H9 (cell line): ENCODE results near the gene FNDC3A. TPM values are rescaled to one million over a fixed set of nuclear protein-coding genes. Genes with fewer than 3 reads are reported as not detected.

Source experiments
- DNase-seq: peaks from one replicate; pipeline ENCODE4 v3.0.0-alpha.2; 2017
- H2AFZ ChIP-seq: one replicate; pipeline ENCODE4 v1.6.1; 2013; ENCODE audit warnings: mild to moderate bottlenecking, low read length, control low read depth, moderate library complexity
- H2AK5ac ChIP-seq: 2 replicates; pipeline ENCODE4 v1.6.1; 2013; ENCODE audit warnings: low read length, control low read depth, mixed read lengths; ENCODE audit not compliant: insufficient read length
- H2BK120ac ChIP-seq: one replicate; pipeline ENCODE4 v1.6.1; 2013; ENCODE audit warnings: low read depth, mild to moderate bottlenecking, low read length, control low read depth, inconsistent platforms; ENCODE audit not compliant: poor library complexity, severe bottlenecking
- H2BK12ac ChIP-seq: 2 replicates; pipeline ENCODE4 v1.6.1; 2013; ENCODE audit warnings: low read length, control low read depth, mixed read lengths, low read depth; ENCODE audit not compliant: insufficient read length
- H2BK15ac ChIP-seq: 2 replicates; pipeline ENCODE4 v1.6.1; 2013; ENCODE audit warnings: low read depth, low read length, control low read depth
- H2BK20ac ChIP-seq: one replicate; pipeline ENCODE4 v1.6.1; 2013; ENCODE audit warnings: low read depth, mild to moderate bottlenecking, low read length, control low read depth, inconsistent platforms; ENCODE audit not compliant: poor library complexity, severe bottlenecking
- H2BK5ac ChIP-seq: 2 replicates; pipeline ENCODE4 v1.6.1; 2013; ENCODE audit warnings: low read length, control low read depth, mixed read lengths; ENCODE audit not compliant: insufficient read length
- H3K14ac ChIP-seq: 2 replicates; pipeline ENCODE4 v1.6.1; 2013; ENCODE audit warnings: low read length, control low read depth; ENCODE audit not compliant: insufficient read depth
- H3K18ac ChIP-seq: 2 replicates; pipeline ENCODE4 v1.6.1; 2013; ENCODE audit warnings: low read depth, mild to moderate bottlenecking, mixed read lengths, low read length, control low read depth; ENCODE audit not compliant: insufficient read length
- H3K23ac ChIP-seq: 2 replicates; pipeline ENCODE4 v1.6.1; 2013; ENCODE audit warnings: low read length, control low read depth, mixed read lengths, low read depth; ENCODE audit not compliant: insufficient read length
- H3K23me2 ChIP-seq: 2 replicates; pipeline ENCODE4 v1.6.1; 2013; ENCODE audit warnings: low read depth, mild to moderate bottlenecking, mixed read lengths, low read length, control low read depth; ENCODE audit not compliant: insufficient read length, poor library complexity, severe bottlenecking
- H3K27ac ChIP-seq: 2 replicates; pipeline ENCODE4 v1.5.1; 2013; ENCODE audit warnings: low read length, control low read depth, mixed read lengths, low read depth; ENCODE audit not compliant: insufficient read length
- H3K27me3 ChIP-seq: 2 replicates; pipeline ENCODE4 v1.6.1; 2013; ENCODE audit warnings: low read length, control low read depth, inconsistent platforms; ENCODE audit not compliant: insufficient read depth
- H3K4ac ChIP-seq: 2 replicates; pipeline ENCODE4 v1.6.1; 2013; ENCODE audit warnings: low read depth, mild to moderate bottlenecking, control low read depth, inconsistent platforms, low read length, moderate library complexity
- H3K4me1 ChIP-seq: 2 replicates; pipeline ENCODE4 v1.6.1; 2013; ENCODE audit warnings: low read length, control low read depth, inconsistent platforms; ENCODE audit not compliant: insufficient read depth
- H3K4me2 ChIP-seq: 2 replicates; pipeline ENCODE4 v1.6.1; 2013; ENCODE audit warnings: low read length, control low read depth, mixed read lengths; ENCODE audit not compliant: insufficient read length, insufficient read depth
- H3K56ac ChIP-seq: 2 replicates; pipeline ENCODE4 v1.6.1; 2013; ENCODE audit warnings: low read depth, mild to moderate bottlenecking, mixed read lengths, low read length, control low read depth; ENCODE audit not compliant: insufficient read length
- H3K79me1 ChIP-seq: 2 replicates; pipeline ENCODE4 v1.6.1; 2013; ENCODE audit warnings: low read depth, mild to moderate bottlenecking, moderate library complexity, low read length, control low read depth, inconsistent platforms; ENCODE audit not compliant: insufficient read depth, poor library complexity, severe bottlenecking
- H3K79me2 ChIP-seq: 2 replicates; pipeline ENCODE4 v1.6.1; 2013; ENCODE audit warnings: low read length, control low read depth, inconsistent platforms; ENCODE audit not compliant: insufficient read depth
- H3K9ac ChIP-seq: 2 replicates; pipeline ENCODE4 v1.6.1; 2013; ENCODE audit warnings: low read length, control low read depth, mixed read lengths; ENCODE audit not compliant: insufficient read length; ENCODE audit errors: extremely low read depth
- H3K9me3 ChIP-seq: one replicate; pipeline ENCODE4 v1.6.1; 2013; ENCODE audit warnings: low read depth, low read length, inconsistent platforms; ENCODE audit not compliant: control insufficient read depth
- H3T11ph ChIP-seq: one replicate; pipeline ENCODE4 v1.6.1; 2013; ENCODE audit warnings: mild to moderate bottlenecking, low read length, control low read depth, inconsistent platforms
- H4K20me1 ChIP-seq: one replicate; pipeline ENCODE4 v1.6.1; 2013; ENCODE audit not compliant: control insufficient read depth, insufficient read length, insufficient read depth
- H4K5ac ChIP-seq: 2 replicates; pipeline ENCODE4 v1.6.1; 2013; ENCODE audit warnings: low read depth, mild to moderate bottlenecking, mixed read lengths, low read length, control low read depth; ENCODE audit not compliant: insufficient read length
- H4K8ac ChIP-seq: replicated peaks from 2 replicates; pipeline ENCODE4 v1.6.1; 2013; ENCODE audit warnings: low read length, control low read depth, mixed read lengths, low read depth; ENCODE audit not compliant: insufficient read length
- H4K91ac ChIP-seq: 2 replicates; pipeline ENCODE4 v1.6.1; 2013; ENCODE audit warnings: low read depth, mild to moderate bottlenecking, moderate library complexity, mixed read lengths, low read length, control low read depth; ENCODE audit not compliant: insufficient read length
- H3K27ac Mint-ChIP-seq, 3 experiments: 2 replicates in 2 of 3; 3 replicates in 1 of 3; pipeline ENCODE4 v1.8.0; 2020 to 2021; ENCODE audit warnings: mixed read lengths in 3 of 3, mild to moderate bottlenecking in 1 of 3, moderate library complexity in 1 of 3
- H3K27me3 Mint-ChIP-seq: 2 replicates; pipeline ENCODE4 v1.8.0; 2021; ENCODE audit warnings: low read depth, mild to moderate bottlenecking, moderate library complexity, mixed read lengths
- H3K36me3 Mint-ChIP-seq, 3 experiments: 2 replicates in 2 of 3; 3 replicates in 1 of 3; pipeline ENCODE4 v1.8.0; 2020 to 2021; ENCODE audit warnings: low read depth in 3 of 3, mixed read lengths in 3 of 3; ENCODE audit not compliant: insufficient read depth in 1 of 3
- H3K4me1 Mint-ChIP-seq, 2 experiments: 2 replicates each; pipeline ENCODE4 v1.8.0; 2020; ENCODE audit warnings: mixed read lengths in 2 of 2
- H3K4me3 Mint-ChIP-seq, 2 experiments: 2 replicates in 1 of 2; 3 replicates in 1 of 2; pipeline ENCODE4 v1.8.0; 2020 to 2021; ENCODE audit warnings: mild to moderate bottlenecking in 2 of 2, mixed read lengths in 2 of 2, moderate library complexity in 1 of 2
- H3K9me3 Mint-ChIP-seq, 2 experiments: 2 replicates in 1 of 2; 3 replicates in 1 of 2; pipeline ENCODE4 v1.8.0; 2020; ENCODE audit warnings: mild to moderate bottlenecking in 2 of 2, mixed read lengths in 2 of 2, moderate library complexity in 1 of 2
- WGBS: extraction: QIAGEN DNeasy Blood & Tissue Kit; methylation state at CpG from one replicate; pipeline ENCODE4 v1.1.7; 2013; ENCODE audit warnings: missing lambda C conversion rate, low lambda C conversion rate, mixed read lengths; ENCODE audit not compliant: insufficient read length; ENCODE audit errors: extremely low coverage; 5-methylcytosine and 5-hydroxymethylcytosine counted together
- total RNA-seq: library from RNA; stranded (reverse); gene quantifications from 2 replicates; pipeline ENCODE4 v1.2.1, GENCODE V29; 2021
- TF ChIP-seq, protein P1 (sequence below): fragments of 200-600 bp; sonication (generic); conservative IDR thresholded peaks from 3 replicates; pipeline ENCODE4 v1.8.0; 2021; ENCODE audit warnings: antibody characterized with exemption, mild to moderate bottlenecking

FNDC3A gene
- total RNA-seq, 1 experiment from 2014 or later = 27.4 TPM

DNA sequence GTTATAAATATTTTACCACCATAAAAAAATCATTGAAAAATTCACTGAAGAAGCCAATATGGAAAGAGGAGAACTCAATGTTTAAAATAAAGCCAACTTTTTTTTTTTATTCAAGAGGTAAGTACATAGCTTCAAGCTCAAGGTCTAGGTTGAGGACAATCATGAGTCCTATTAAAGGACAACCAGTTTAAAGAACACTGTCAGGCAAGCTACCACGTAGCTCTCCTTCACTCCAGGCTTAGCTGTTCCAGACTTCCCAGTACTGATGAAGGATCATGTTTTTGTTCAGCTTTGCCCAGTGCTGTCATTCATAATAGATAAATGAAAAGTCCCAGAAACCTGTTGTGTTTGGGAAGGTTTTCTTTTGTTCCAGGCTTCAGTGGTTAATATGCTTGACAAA lies 234.4 kb downstream of the FNDC3A start:
- Mint-ChIP-seq H3K27me3 (peaks cover 5% of the 10 kb centered on the region), H3K9me3 (no peaks in the 10 kb centered on the region), H3K4me1 (peaks cover 9% of the 10 kb centered on the region in 2 experiments), H3K36me3 (peaks cover 4 to 48% (median 9%) of the 10 kb centered on the region in 3 experiments; a peak in 5 of 7 replicates), H3K27ac (no peak overlapping the region), H3K4me3 (no peak overlapping the region)
- Histone ChIP-seq H3K79me2 (no peaks in the 10 kb centered on the region), H2BK120ac (no peak overlapping the region), H3K56ac (no peak overlapping the region), H3K4me2 (no peak overlapping the region), H4K91ac (no peak overlapping the region), H3K23ac (no peak overlapping the region), H2BK20ac (no peak overlapping the region), H3K27me3 (no peaks in the 10 kb centered on the region), H2AFZ (no peak overlapping the region), H3K14ac (no peak overlapping the region), H2BK5ac (no peak overlapping the region), H3K4me1 (no peaks in the 10 kb centered on the region), H3K79me1 (no peaks in the 10 kb centered on the region), H2AK5ac (no peak overlapping the region), H3K9me3 (no peaks in the 10 kb centered on the region), H4K8ac (no peak overlapping the region), H3K4ac (no peak overlapping the region), H4K20me1 (no peaks in the 10 kb centered on the region), H4K5ac (no peak overlapping the region), H3T11ph (no peak overlapping the region), H3K18ac (no peak overlapping the region), H2BK15ac (no peak overlapping the region), H2BK12ac (no peak overlapping the region), H3K9ac (no peak overlapping the region), H3K27ac (no peak overlapping the region), H3K23me2 (no peaks in the 10 kb centered on the region)
- TF ChIP-seq, protein P1, sequence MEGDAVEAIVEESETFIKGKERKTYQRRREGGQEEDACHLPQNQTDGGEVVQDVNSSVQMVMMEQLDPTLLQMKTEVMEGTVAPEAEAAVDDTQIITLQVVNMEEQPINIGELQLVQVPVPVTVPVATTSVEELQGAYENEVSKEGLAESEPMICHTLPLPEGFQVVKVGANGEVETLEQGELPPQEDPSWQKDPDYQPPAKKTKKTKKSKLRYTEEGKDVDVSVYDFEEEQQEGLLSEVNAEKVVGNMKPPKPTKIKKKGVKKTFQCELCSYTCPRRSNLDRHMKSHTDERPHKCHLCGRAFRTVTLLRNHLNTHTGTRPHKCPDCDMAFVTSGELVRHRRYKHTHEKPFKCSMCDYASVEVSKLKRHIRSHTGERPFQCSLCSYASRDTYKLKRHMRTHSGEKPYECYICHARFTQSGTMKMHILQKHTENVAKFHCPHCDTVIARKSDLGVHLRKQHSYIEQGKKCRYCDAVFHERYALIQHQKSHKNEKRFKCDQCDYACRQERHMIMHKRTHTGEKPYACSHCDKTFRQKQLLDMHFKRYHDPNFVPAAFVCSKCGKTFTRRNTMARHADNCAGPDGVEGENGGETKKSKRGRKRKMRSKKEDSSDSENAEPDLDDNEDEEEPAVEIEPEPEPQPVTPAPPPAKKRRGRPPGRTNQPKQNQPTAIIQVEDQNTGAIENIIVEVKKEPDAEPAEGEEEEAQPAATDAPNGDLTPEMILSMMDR = no peak
- no peak for DNase-seq
- no CpG with 5 or more reads among the region's 1 CpG for WGBS
